Stimulated activated CD4-positive, alpha-beta T cell treated with anti-CD3 and anti-CD28 coated beads, Interleukin-1b, Interleukin-23, amount 100 ng/mL, for 24 hours (primary cell): ENCODE data around the gene IPCEF1.

Experiments
- DNase-seq, 4 experiments: peaks; one replicate each; pipeline ENCODE4 v3.0.0-alpha.2; 2020; ENCODE audit warnings: low read depth in 4 of 4, low spot score in 1 of 4

IPCEF1 gene

GRCh38 chr6:154117485-154117884 lies 239.1 kb downstream of the IPCEF1 start:
- DNase-seq: no peak

DNA sequence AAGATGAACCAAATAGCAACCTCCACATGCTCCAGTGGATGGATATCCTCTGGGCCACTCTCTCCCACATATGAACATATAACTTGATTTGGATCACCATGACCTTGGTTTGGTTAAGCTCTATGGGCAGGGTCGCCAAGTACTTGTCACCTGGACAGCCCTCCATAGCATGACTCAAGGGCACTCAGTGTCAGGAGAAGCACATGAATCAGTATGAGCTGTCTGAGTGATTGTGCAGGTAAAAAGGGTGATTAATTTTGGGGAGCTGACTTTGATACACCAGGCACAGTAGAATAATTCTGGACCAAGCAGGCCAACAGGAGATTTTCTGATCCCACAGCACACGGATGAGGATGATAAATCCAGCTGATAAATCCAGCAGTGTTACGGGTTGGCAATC lies 243.2 kb downstream of the IPCEF1 start:
- no peak for DNase-seq

GRCh38 chr6:154112181-154112809 lies 244.3 kb downstream of the IPCEF1 start:
- no peak for DNase-seq

DNA sequence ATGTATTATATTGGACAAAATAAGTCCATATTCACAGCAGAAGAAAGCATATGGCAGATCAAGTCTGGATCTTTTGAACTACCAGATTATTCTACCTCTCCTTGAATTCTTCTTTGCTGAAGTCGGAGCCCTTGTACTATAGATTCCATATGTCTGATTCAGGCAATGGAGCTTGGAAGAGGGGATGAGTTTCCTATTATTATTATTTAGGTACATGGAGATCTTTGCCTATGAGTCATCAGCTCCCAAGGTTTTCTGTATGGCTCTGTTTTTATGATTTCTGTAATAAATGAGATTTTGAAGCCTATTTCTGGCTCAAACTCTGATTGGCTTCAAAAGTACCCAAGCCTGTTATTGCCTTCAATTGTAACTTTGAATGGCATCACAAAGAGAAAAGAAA lies 245.6 kb downstream of the IPCEF1 start:
- DNase-seq: no peak

DNA sequence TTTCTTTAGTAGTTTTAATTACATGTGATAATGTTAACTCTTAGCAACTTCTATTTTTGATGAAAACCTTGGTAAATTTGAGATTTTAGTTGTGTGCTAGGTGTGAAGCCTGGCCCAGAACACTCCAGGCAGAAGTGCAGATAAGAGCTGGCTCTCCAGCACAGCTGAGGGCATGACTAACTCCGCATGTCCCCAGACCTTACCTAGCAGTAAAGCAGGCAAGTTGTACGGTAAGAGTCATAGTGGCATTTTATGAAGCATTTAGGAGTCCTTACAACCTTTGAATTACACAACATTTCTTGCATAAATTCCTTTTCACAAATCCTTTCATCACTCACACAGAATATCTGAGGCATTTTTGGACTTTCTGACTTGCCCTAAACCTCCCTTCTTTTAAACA lies 250.4 kb downstream of the IPCEF1 start:
- no peak for DNase-seq
